ENCODE data around the gene PTPRM. TPM values are rescaled to one million over a fixed set of nuclear protein-coding genes. Genes with fewer than 3 reads are reported as not detected.

PTPRM gene
- polyA plus RNA-seq, 3 donors: 0.04 to 2.1 (median 0.66) TPM

DNA sequence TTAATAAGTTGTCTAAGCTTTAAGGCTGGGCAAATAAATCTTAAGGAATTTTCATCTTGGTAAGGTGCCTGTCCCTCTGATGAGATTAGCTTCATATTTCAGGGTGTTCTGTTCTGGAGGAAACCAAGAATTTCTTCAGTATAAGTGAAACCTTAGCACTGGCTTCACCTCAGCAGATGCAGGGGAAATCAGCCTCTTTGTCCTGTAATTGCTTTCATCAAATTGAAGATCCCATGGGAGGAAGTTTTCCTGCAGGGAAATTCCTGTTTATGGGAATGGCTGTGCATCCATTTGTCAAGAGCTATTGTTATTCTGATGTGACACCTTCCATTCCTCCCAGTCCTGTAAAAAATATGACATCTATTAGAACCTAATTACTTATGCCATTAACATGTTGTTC lies 174.5 kb downstream of the PTPRM start:
- Histone ChIP-seq H3K4me2 (replicated peaks; ENCODE audit: extremely low read depth, low read length, poor library complexity, severe bottlenecking) (no peak overlapping the region), H3K79me2 (ENCODE audit: insufficient read depth, low read length) (no peaks in the 10 kb centered on the region), H3K27me3 (ENCODE audit: control insufficient read depth in 2 of 2, insufficient read depth in 2 of 2, low read length in 2 of 2) (no peaks in the 10 kb centered on the region), H2AFZ (ENCODE audit: insufficient read depth, low read depth, low read length, poor library complexity, severe bottlenecking) (no peak overlapping the region), H3K9ac (ENCODE audit: insufficient read depth, low read length, poor library complexity, severe bottlenecking) (no peak overlapping the region), H3K36me3 (replicated peaks in 1 of 2; ENCODE audit: control insufficient read depth in 1 of 2, insufficient read depth in 2 of 2, low read length in 2 of 2) (no peaks in the 10 kb centered on the region), H3K4me3 (replicated peaks in 1 of 3; ENCODE audit: low read depth in 2 of 3, low read length in 3 of 3) (no peak overlapping the region), H3K27ac (ENCODE audit: low read depth in 1 of 2, low read length in 2 of 2) (no peak overlapping the region), H3K4me1 (ENCODE audit: control insufficient read depth in 1 of 2, insufficient read depth in 2 of 2, low read length in 2 of 2) (no peaks in the 10 kb centered on the region), H3K9me3 (replicated peaks in 1 of 2; ENCODE audit: control insufficient read depth in 1 of 2, insufficient read depth in 1 of 2, low read length in 2 of 2) (peaks cover 6% of the 10 kb centered on the region in 2 donors), H4K20me1 (ENCODE audit: insufficient read depth, low read length) (no peaks in the 10 kb centered on the region)
- Mint-ChIP-seq H3K9me3 (peaks cover 2 to 8% (median 6%) of the 10 kb centered on the region in 7 donors), H3K4me1 (peaks cover 4% of the 10 kb centered on the region), H3K4me3 (no peak overlapping the region), H3K27me3 (ENCODE audit: low read depth in 3 of 3) (no peaks in the 10 kb centered on the region), H3K36me3 (no peaks in the 10 kb centered on the region), H3K27ac (no peak overlapping the region)
- DNase-seq: no peak
- intact Hi-C loops (cut with micrococcal nuclease): no loop called here
- TF ChIP-seq, protein P1, sequence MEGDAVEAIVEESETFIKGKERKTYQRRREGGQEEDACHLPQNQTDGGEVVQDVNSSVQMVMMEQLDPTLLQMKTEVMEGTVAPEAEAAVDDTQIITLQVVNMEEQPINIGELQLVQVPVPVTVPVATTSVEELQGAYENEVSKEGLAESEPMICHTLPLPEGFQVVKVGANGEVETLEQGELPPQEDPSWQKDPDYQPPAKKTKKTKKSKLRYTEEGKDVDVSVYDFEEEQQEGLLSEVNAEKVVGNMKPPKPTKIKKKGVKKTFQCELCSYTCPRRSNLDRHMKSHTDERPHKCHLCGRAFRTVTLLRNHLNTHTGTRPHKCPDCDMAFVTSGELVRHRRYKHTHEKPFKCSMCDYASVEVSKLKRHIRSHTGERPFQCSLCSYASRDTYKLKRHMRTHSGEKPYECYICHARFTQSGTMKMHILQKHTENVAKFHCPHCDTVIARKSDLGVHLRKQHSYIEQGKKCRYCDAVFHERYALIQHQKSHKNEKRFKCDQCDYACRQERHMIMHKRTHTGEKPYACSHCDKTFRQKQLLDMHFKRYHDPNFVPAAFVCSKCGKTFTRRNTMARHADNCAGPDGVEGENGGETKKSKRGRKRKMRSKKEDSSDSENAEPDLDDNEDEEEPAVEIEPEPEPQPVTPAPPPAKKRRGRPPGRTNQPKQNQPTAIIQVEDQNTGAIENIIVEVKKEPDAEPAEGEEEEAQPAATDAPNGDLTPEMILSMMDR (IDR thresholded peaks at IDR 0.05): no peak

DNA sequence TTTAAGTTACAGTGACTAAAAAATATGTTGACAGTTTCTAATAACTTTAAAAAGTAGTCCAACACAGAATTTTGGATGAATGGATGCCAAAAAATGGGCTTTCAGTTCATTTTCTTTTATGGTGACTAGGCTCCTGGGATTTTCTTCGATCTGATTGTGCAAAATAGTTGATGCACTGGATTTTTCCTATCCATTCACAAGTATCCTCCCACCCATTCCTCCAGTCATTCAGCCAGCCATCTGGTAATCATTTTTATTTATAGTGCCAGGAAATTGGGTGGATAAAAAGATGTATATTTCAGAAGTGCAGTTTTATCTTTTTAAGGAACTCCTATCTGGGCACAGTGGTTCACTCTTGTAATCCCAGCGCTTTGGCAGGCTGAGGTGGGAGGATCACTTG lies 175.1 kb downstream of the PTPRM start:
- Mint-ChIP-seq H3K27me3 (ENCODE audit: low read depth in 3 of 3) (no peaks in the 10 kb centered on the region), H3K36me3 (no peaks in the 10 kb centered on the region), H3K4me1 (peaks cover 4% of the 10 kb centered on the region), H3K27ac (no peak overlapping the region), H3K4me3 (no peak overlapping the region), H3K9me3 (peaks cover 5 to 12% (median 10%) of the 10 kb centered on the region in 7 donors)
- TF ChIP-seq, protein P1 (IDR thresholded peaks at IDR 0.05): no peak
- no peak for DNase-seq
- peaks cover 6 to 8% of the 10 kb centered on the region in 2 donors for H3K9me3 ChIP-seq (replicated peaks in 1 of 2; ENCODE audit: control insufficient read depth in 1 of 2, insufficient read depth in 1 of 2, low read length in 2 of 2)
- no peaks in the 10 kb centered on the region for H3K27me3 ChIP-seq (ENCODE audit: control insufficient read depth in 2 of 2, insufficient read depth in 2 of 2, low read length in 2 of 2)
- WGBS (ENCODE audit: insufficient coverage): no CpG with 5 or more reads among the region's 2 CpGs
- H3K79me2 ChIP-seq (ENCODE audit: insufficient read depth, low read length): no peaks in the 10 kb centered on the region
- no peak overlapping the region for H3K4me2 ChIP-seq (replicated peaks; ENCODE audit: extremely low read depth, low read length, poor library complexity, severe bottlenecking)
- H3K4me1 ChIP-seq (ENCODE audit: control insufficient read depth in 1 of 2, insufficient read depth in 2 of 2, low read length in 2 of 2): no peaks in the 10 kb centered on the region
- no peaks in the 10 kb centered on the region for H3K36me3 ChIP-seq (replicated peaks in 1 of 2; ENCODE audit: control insufficient read depth in 1 of 2, insufficient read depth in 2 of 2, low read length in 2 of 2)
- intact Hi-C loops (cut with micrococcal nuclease): no loop called here
- H4K20me1 ChIP-seq (ENCODE audit: insufficient read depth, low read length): no peaks in the 10 kb centered on the region
- H2AFZ ChIP-seq (ENCODE audit: insufficient read depth, low read depth, low read length, poor library complexity, severe bottlenecking): no peak overlapping the region
- no peak overlapping the region for H3K27ac ChIP-seq (ENCODE audit: low read depth in 1 of 2, low read length in 2 of 2)
- no peak overlapping the region for H3K4me3 ChIP-seq (replicated peaks in 1 of 3; ENCODE audit: low read depth in 2 of 3, low read length in 3 of 3)
- no peak overlapping the region for H3K9ac ChIP-seq (ENCODE audit: insufficient read depth, low read length, poor library complexity, severe bottlenecking)
